GM12892 (cell line): ENCODE measurements around the gene ARHGEF9.

ENCODE experiments used
- DNase-seq: peaks from one replicate; pipeline ENCODE4 v3.0.0; 2011; ENCODE audit not compliant: insufficient read length
- FAIRE-seq: peaks from 2 replicates; lab custom pipeline; 2011; peaks lifted over from hg19 to GRCh38; lab: Jason Lieb, UNC
- POLR2A ChIP-seq: IDR thresholded peaks from 2 replicates; pipeline ENCODE4 v1.6.1; 2011; ENCODE audit warnings: low read depth, low read length, control low read depth
- POLR2AphosphoS5 ChIP-seq: IDR thresholded peaks from 2 replicates; pipeline ENCODE4 v1.6.1; 2011; ENCODE audit warnings: low read depth, low read length, control low read depth
- TAF1 ChIP-seq: IDR thresholded peaks from 2 replicates; pipeline ENCODE4 v1.6.1; 2011; ENCODE audit warnings: low read depth, mild to moderate bottlenecking, control low read depth, low read length, borderline replicate concordance

Gene ARHGEF9

GRCh38 chrX:63764946-63765345 lies 20.1 kb downstream of the ARHGEF9 start:
- no peak for FAIRE-seq
- DNase-seq, result no peak
- no peak for TF ChIP-seq POLR2A
- no peak for TF ChIP-seq POLR2AphosphoS5
- TF ChIP-seq TAF1, result no peak

DNA sequence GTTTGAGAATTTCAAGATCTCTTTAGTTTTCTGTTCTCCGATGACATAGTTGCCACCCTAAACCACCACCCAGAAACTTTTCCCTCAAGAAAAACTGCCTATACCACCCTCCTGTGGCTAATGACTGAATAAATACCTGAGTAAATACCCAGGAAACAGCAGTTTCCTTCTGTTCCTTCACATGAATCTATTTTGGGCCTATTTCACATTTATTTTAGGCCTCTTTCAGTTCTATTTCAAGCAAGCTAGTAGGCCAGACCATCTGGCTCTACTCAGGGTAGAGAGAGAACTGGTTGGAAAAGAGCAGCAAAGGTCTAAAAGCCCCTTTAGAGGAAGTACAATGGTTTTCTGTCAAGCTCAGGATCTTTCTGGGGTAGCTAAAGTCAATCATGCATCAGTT lies 23.4 kb downstream of the ARHGEF9 start:
- DNase-seq, result no peak
- TF ChIP-seq POLR2A (no peak), POLR2AphosphoS5 (no peak), TAF1 (no peak)
- FAIRE-seq, result no peak

DNA sequence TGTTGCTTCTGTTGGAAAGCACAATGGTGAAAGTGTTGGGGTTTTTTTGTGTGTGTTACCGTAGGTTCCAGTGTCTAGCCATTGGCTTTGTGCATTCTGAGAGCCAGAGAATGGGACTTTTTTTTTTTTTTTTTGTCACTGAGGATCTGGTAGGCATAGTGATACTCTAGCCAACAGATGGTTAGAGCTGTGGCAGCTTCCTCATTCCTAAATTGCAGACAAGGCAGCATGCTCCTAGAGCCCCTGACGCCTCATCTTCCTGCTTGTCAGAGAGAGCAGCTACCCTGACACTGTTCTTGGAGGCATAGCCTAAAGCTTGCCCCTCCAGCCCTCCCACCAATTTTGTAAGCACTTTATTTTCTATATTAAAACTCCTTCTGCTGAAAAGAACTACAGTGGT lies 27.0 kb downstream of the ARHGEF9 start:
- no peak for TF ChIP-seq POLR2AphosphoS5
- DNase-seq (no peak), FAIRE-seq (no peak)

DNA sequence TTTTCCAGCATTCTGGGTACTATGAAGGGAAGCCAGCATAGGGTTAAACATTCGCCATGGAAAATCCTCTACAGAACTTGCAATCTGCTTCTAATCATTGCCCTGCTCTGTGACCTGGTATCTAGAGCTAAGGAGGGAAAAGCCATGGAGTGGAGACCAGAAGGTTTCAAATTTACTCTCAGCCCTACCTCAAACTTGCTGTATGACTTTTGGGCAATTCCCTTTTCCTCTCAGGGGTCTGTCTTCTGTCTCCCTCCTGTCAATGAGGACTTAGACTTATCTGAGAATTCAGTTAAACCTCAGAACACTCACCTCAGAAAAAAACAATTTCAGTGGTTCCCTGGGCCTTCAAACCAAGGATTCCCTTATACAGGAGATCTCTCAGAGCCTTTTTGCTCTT lies 29.1 kb downstream of the ARHGEF9 start:
- FAIRE-seq (peak; percentile 83), DNase-seq (no peak)
- no peak for TF ChIP-seq POLR2AphosphoS5
- TF ChIP-seq POLR2A, result no peak
- no peak for TF ChIP-seq TAF1

- peak; percentile 96 for FAIRE-seq
- peak; percentile 54; the same call in 1 of the 2 replicates for TF ChIP-seq TAF1
- TF ChIP-seq POLR2AphosphoS5, result peak; percentile 73; the same call in 1 of the 2 replicates
- peak; percentile 79 for TF ChIP-seq POLR2A
These were observed 30.0 kb downstream of the ARHGEF9 start for GRCh38 chrX:63754860-63755579.

GRCh38 chrX:63754136-63754859 lies 30.7 kb downstream of the ARHGEF9 start:
- DNase-seq, result no peak
- peak; percentile 84 for FAIRE-seq
- TF ChIP-seq POLR2AphosphoS5 (no peak), POLR2A (no peak), TAF1 (no peak)

More at GRCh38 chrX:63754860-63755579, 30.0 kb downstream of the ARHGEF9 start:
- DNase-seq, result peak; percentile 49

DNA sequence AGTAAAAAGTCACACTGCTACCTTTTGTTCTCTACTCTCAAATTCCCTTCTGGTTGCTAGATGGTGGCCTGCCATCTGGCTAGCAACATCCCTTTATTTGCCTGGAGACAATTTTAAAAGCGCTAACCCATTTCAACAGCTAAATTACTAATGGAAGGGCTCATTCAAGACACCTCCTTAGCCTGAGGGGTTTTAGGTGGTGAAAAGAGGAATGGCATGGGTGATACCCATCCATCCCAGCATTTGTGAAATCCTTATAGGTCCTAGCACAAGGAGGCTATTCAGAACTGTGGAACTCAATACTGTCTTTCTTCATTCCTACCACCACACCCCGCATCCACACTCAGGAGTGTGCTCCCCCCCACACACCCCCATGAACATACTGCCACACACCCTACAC lies 33.5 kb downstream of the ARHGEF9 start:
- DNase-seq, result no peak
- TF ChIP-seq POLR2A (no peak), TAF1 (no peak), POLR2AphosphoS5 (no peak)
- peak; percentile 14 for FAIRE-seq

GRCh38 chrX:63750811-63751210 lies 34.2 kb downstream of the ARHGEF9 start:
- DNase-seq (no peak), FAIRE-seq (no peak)
- TF ChIP-seq TAF1, result no peak
- TF ChIP-seq POLR2A, result no peak
- no peak for TF ChIP-seq POLR2AphosphoS5

DNA sequence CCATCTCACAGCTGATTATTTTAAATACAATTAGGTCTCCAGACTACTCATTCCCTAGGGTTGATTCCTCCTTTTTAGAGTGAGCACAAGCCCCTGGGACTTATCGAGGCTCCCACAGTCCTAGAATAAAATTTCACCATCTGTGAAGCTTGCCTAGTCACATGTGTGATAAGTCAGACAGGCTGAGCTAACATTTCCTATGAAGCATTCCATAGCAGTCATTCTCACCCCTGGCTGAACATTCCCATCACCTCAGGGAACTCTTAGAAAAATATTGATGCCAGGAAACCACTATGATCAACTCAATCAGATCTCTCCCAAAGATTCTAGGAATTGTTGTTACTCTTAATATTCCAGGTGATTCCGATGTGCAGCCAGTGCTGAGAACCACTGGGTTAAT lies 37.7 kb downstream of the ARHGEF9 start:
- DNase-seq, result no peak
- FAIRE-seq, result no peak
- no peak for TF ChIP-seq POLR2AphosphoS5
- no peak for TF ChIP-seq TAF1
- TF ChIP-seq POLR2A, result no peak

- TF ChIP-seq POLR2AphosphoS5 (no peak), TAF1 (no peak)
- no peak for FAIRE-seq
- DNase-seq, result no peak
These were observed 38.3 kb downstream of the ARHGEF9 start for GRCh38 chrX:63746715-63747114.

- FAIRE-seq (peak; percentile 38), DNase-seq (no peak)
- TF ChIP-seq TAF1 (no peak), POLR2AphosphoS5 (no peak), POLR2A (no peak)
These were observed 38.7 kb downstream of the ARHGEF9 start for GRCh38 chrX:63746278-63746677.

GRCh38 chrX:63744850-63745394 lies 40.1 kb downstream of the ARHGEF9 start:
- DNase-seq (no peak), FAIRE-seq (no peak)
- TF ChIP-seq POLR2AphosphoS5, result no peak
- TF ChIP-seq POLR2A, result no peak
- TF ChIP-seq TAF1, result no peak

DNA sequence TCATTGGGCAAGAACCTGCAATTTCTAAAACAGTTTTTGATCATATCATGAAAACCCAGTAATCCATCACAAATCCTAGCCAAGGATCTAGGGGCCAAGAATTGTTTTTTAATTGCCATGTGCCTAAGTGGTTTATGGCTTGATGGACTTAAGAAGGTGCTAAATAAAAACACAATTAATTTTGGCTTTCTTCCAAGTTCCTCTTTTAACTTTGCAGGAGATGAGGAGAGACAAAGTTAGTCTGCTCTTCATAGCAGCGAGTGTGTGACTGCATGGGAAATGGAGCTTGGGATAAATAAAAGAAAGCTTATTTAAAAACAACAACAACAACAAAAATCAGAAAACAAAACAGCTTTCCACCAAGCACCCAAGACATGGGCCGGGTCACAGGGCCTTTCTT lies 41.4 kb downstream of the ARHGEF9 start:
- FAIRE-seq (no peak), DNase-seq (no peak)
- TF ChIP-seq POLR2A (no peak), TAF1 (no peak), POLR2AphosphoS5 (no peak)
